Colonic mucosa (tissue), 4 donors: Measurements from ENCODE around the gene NEMP1. TPM values are rescaled to one million over a fixed set of nuclear protein-coding genes. Genes with fewer than 3 reads are reported as not detected.

Experiments used
- DNase-seq: peaks from one replicate; pipeline ENCODE4 v3.0.0-alpha.2; 2020
- H3K27ac ChIP-seq: fragments of 200-600 bp; one replicate; pipeline ENCODE4 v1.8.0; 2021
- H3K27me3 ChIP-seq: fragments of 200-600 bp; one replicate; pipeline ENCODE4 v1.8.0; 2021
- H3K36me3 ChIP-seq: fragments of 200-600 bp; one replicate; pipeline ENCODE4 v1.8.0; 2021
- H3K4me1 ChIP-seq: fragments of 200-600 bp; one replicate; pipeline ENCODE4 v1.8.0; 2021; ENCODE audit warnings: mild to moderate bottlenecking
- H3K4me3 ChIP-seq: fragments of 200-600 bp; one replicate; pipeline ENCODE4 v1.8.0; 2021
- H3K9ac ChIP-seq, 2 donors: one replicate each; pipeline ENCODE4 v1.7.0; 2013; ENCODE audit warnings: control low read depth in 2 of 2, low read depth in 2 of 2, low read length in 2 of 2
- H3K9me3 ChIP-seq: fragments of 200-600 bp; one replicate; pipeline ENCODE4 v1.8.0; 2021
- intact Hi-C: fragments of 100-400 bp; cut with DNase I; formaldehyde crosslinking; loops from one replicate; pipeline ENCODE4 v1.14.1; 2022
- total RNA-seq, 2 donors: library from RNA; stranded (reverse); fragmentation: NEBNext Ultra II Directional in 1 of 2; extraction: Animal tissue kit (Norgen Biotek cat#: 25700) in 1 of 2; gene quantifications; one replicate each; pipeline ENCODE4 v1.2.1, GENCODE V29; 2021
- TF ChIP-seq, protein P1 (sequence below): fragments of 200-600 bp; IDR thresholded peaks from one replicate; pipeline ENCODE4 v1.8.0; 2022; ENCODE audit warnings: antibody characterized with exemption, mild to moderate bottlenecking
- donor health status: healthy.
- donor health status: DM: no; HTN: no; CAD: no.
- donor health status: DM: no; HTN: no; CAD: no.

The NEMP1 gene
- total RNA-seq, 2 donors from 2014 or later: 7.3 to 21.1 TPM

DNA sequence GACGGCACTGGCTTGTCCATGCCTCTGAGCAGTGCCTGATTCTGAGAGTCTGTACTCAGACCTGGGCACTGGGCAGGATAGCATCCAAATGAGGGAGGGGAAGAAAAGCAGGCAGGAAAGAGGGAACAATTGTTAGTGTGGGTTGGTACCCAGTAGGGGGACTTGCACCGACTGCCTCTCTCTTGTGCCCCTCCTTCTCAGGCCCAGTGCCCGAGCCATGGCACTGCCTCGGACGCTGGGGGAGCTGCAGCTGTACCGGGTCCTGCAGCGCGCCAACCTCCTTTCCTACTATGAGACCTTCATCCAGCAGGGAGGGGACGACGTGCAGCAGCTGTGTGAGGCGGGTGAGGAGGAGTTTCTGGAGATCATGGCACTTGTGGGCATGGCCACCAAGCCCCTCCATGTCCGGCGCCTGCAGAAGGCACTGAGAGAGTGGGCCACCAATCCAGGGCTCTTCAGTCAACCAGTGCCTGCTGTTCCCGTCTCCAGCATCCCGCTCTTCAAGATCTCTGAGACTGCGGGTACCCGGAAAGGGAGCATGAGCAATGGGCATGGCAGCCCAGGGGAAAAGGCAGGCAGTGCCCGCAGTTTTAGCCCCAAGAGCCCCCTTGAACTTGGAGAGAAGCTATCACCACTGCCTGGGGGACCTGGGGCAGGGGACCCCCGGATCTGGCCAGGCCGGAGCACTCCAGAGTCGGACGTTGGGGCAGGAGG lies 12.5 kb upstream of the NEMP1 start:
- Histone ChIP-seq H3K27me3 (no peaks in the 10 kb centered on the region), H3K9me3 (no peaks in the 10 kb centered on the region), H3K4me3 (peak overlapping the region; percentile 78), H3K27ac (peak overlapping the region; percentile 96), H3K9ac (peak overlapping the region; percentile 30 to 40), H3K36me3 (no peaks in the 10 kb centered on the region), H3K4me1 (peaks cover 4% of the 10 kb centered on the region)
- intact Hi-C loops: no loop called here
- no peak for DNase-seq
- TF ChIP-seq, protein P1, sequence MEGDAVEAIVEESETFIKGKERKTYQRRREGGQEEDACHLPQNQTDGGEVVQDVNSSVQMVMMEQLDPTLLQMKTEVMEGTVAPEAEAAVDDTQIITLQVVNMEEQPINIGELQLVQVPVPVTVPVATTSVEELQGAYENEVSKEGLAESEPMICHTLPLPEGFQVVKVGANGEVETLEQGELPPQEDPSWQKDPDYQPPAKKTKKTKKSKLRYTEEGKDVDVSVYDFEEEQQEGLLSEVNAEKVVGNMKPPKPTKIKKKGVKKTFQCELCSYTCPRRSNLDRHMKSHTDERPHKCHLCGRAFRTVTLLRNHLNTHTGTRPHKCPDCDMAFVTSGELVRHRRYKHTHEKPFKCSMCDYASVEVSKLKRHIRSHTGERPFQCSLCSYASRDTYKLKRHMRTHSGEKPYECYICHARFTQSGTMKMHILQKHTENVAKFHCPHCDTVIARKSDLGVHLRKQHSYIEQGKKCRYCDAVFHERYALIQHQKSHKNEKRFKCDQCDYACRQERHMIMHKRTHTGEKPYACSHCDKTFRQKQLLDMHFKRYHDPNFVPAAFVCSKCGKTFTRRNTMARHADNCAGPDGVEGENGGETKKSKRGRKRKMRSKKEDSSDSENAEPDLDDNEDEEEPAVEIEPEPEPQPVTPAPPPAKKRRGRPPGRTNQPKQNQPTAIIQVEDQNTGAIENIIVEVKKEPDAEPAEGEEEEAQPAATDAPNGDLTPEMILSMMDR: no peak

DNA sequence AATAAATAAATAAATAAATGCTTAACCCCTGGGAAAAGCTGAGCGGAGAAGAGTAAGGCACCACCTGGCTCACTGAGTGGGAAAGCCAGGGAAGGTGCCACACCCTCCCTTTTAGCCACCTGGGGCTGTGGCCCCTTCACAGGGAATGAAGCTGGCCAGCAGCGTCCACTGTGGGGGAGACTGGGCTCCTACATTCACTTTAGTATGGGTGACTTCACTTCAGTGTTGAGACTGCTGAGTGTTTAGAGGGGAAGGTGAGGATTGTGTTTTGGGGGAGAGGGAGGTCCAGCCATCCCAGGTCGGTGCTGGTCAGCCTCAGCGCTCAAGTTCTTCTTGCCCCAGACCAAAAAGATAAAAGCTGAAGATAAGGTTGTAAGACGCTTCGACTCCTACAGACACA lies 11.9 kb upstream of the NEMP1 start:
- Histone ChIP-seq H3K4me3 (peak overlapping the region; percentile 78), H3K27me3 (no peaks in the 10 kb centered on the region), H3K9me3 (no peaks in the 10 kb centered on the region), H3K4me1 (peaks cover 4% of the 10 kb centered on the region), H3K9ac (peak overlapping the region; percentile 30 to 40), H3K36me3 (no peaks in the 10 kb centered on the region), H3K27ac (peak overlapping the region; percentile 96)
- DNase-seq: no peak
- intact Hi-C loops: no loop called here
- TF ChIP-seq, protein P1: no peak

DNA sequence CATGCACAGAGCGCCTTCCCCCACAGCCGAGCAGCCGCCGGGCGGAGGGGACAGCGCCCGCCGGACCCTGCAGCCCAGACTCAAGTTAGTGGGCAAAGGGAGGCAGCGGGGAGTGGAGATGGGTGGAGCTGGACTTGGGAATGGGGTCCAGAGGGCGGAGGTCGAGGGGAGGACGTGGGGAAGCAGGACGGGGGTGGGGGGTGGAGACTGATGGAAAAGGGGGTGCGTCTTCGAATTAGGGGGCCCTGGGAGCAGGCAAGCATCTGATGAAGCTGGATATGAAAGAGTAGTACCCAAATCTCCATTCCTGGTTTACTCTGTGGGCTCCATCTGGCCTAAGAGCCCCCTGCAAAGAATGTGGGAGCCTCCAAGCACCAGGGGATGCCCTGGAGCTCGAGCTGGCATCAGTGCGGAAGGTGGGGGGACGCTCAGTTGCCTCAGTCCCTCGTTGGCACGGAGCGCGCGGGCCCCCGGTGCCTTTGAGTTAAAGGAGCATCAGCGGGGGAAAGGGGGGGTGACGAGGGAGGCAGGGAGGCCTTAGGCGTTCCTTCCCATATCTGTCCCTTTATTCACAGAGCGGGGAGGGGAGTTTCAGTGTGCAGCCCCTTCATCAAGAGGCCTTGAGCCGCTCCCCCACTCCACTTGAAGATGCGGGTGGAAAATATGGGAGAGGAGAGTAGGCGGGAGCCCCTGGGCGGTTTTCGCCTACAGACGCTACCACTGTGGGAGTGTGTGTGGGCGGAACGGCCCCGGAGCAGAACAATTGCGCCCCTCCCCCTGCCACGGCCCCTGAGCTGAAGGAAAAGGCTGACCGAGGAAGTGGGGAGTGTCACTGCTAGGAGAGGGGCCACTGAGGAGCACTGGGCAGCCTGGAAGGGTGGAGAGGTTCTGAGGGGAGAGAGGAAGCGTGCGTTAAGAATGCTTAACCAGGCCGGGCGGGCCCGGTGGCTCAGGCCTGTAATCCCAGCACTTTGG lies 11.0 kb upstream of the NEMP1 start:
- TF ChIP-seq, protein P1: no peak
- Histone ChIP-seq H3K9me3 (no peaks in the 10 kb centered on the region), H3K4me3 (peak overlapping the region; percentile 78), H3K36me3 (no peaks in the 10 kb centered on the region), H3K27me3 (no peaks in the 10 kb centered on the region), H3K4me1 (peaks cover 4% of the 10 kb centered on the region), H3K9ac (peak overlapping the region; percentile 58 to 81), H3K27ac (peak overlapping the region; percentile 96)
- DNase-seq: peak; percentile 72
- intact Hi-C loops: no loop called here

DNA sequence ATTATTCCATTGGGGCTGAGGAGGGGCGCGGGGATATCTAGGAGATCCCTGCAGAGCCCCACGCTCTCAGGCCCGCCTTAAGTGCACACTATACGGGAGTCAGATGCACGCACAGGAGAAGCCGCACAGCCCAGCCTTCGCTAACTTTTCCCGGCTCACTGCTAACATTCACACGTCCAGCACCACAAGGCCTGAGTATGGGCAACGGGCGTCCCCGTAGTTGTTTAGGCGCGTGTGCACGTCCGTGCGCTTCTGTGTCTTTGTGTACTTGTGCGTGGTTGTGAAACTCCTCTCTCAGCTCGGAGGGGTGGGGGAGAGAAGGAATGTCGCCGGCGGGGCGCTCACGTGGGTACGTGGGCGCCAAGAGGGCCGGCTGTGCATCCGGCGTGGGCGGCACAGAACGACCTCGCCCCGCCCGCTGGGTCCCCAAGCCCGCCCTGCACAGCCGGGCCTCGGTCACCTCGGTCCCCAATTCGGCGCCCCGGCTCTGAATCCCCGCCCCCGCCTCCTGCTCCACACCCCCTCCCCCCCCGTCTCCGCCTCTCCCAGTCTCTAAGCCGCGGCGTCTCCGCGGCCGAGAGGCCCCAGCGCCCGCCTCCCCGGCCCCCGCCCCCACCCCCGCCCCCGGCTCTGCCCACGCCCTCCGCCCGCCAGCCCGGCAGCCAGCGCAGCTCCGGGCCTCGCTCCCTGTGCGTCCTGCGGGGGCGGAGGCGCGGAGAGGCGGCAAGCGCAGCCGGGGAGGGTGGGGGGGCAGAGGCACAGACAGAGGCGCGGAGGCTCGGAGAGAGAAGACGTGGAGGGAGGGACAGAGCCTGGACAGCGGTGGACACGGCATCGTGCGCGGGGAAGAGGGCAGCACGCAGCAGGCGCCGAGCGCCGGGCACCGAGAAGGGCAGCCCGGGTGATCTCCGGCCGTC lies 10.0 kb upstream of the NEMP1 start, which contains the start of gene NAB2:
NAB2 (plus strand) TSS at position 761 of the 917 bp plus-strand sequence. CDS start 158 bp downstream, outside the sequence.
- H3K4me1 ChIP-seq: peaks cover 4% of the 10 kb centered on the region
- TF ChIP-seq, protein P1: no peak
- no peaks in the 10 kb centered on the region for H3K27me3 ChIP-seq
- intact Hi-C loops: no loop called here
- peak within 1 kb of the TSS; percentile 78 for H3K4me3 ChIP-seq
- H3K36me3 ChIP-seq: no peaks in the 10 kb centered on the region
- peak within 1 kb of the TSS; percentile 96 for H3K27ac ChIP-seq
- DNase-seq: peak; percentile 93
- H3K9me3 ChIP-seq: no peaks in the 10 kb centered on the region
- peak within 1 kb of the TSS; percentile 86 to 89 for H3K9ac ChIP-seq
